GM12878 (cell line): ENCODE measurements around the gene SIL1.

ENCODE experiments used
- ATF7 ChIP-seq: fragments of 450-650 bp; IDR thresholded peaks from 2 replicates; pipeline ENCODE4 v1.6.1; 2016; ENCODE audit warnings: low read depth, mild to moderate bottlenecking
- CHD2 ChIP-seq: IDR thresholded peaks from 2 replicates; pipeline ENCODE4 v1.6.1; 2011; ENCODE audit warnings: low read depth, low read length, improper control_type of control experiment, borderline replicate concordance
- EP300 ChIP-seq, 2 experiments: fragments of 150-350 bp in 1 of 2; IDR thresholded peaks; 2 replicates each; pipeline ENCODE4 v1.6.1; 2011 to 2012; ENCODE audit warnings: low read depth in 2 of 2, low read length in 2 of 2, borderline replicate concordance in 1 of 2, improper control_type of control experiment in 1 of 2, inconsistent platforms in 1 of 2; ENCODE audit not compliant: control insufficient read depth in 1 of 2
- FOS ChIP-seq: IDR thresholded peaks from 3 replicates; pipeline ENCODE4 v1.6.1; 2011; ENCODE audit warnings: borderline replicate concordance; ENCODE audit not compliant: insufficient read length; ENCODE audit errors: extremely low read depth
- HDAC2 ChIP-seq: fragments of 200-600 bp; sonication (generic); IDR thresholded peaks from 2 replicates; pipeline ENCODE4 v1.6.1; 2017
- POLR2A ChIP-seq: IDR thresholded peaks from 2 replicates; pipeline ENCODE4 v1.6.1; 2011; ENCODE audit warnings: low read depth, mild to moderate bottlenecking, low read length
- RFX5 ChIP-seq: IDR thresholded peaks from 2 replicates; pipeline ENCODE4 v1.6.1; 2011; ENCODE audit warnings: low read depth, low read length, improper control_type of control experiment
- TCF12 ChIP-seq: IDR thresholded peaks from 2 replicates; pipeline ENCODE4 v1.6.1; 2011; ENCODE audit warnings: low read depth, mild to moderate bottlenecking, low read length
- TF ChIP-seq, protein P1 (sequence below): IDR thresholded peaks from 2 replicates; pipeline ENCODE4 v1.6.1; 2012; ENCODE audit warnings: mild to moderate bottlenecking, low read depth, low read length
- TF ChIP-seq, protein P2 (sequence below): IDR thresholded peaks from 2 replicates; pipeline ENCODE4 v1.6.1; 2011; ENCODE audit warnings: low read depth, low read length, improper control_type of control experiment, borderline replicate concordance
- TF ChIP-seq, protein P3 (sequence below): fragments of 450-650 bp; IDR thresholded peaks from 2 replicates; pipeline ENCODE4 v1.6.1; 2018; ENCODE audit warnings: mild to moderate bottlenecking, low read depth, moderate library complexity; ENCODE audit not compliant: partially characterized antibody

DNA sequence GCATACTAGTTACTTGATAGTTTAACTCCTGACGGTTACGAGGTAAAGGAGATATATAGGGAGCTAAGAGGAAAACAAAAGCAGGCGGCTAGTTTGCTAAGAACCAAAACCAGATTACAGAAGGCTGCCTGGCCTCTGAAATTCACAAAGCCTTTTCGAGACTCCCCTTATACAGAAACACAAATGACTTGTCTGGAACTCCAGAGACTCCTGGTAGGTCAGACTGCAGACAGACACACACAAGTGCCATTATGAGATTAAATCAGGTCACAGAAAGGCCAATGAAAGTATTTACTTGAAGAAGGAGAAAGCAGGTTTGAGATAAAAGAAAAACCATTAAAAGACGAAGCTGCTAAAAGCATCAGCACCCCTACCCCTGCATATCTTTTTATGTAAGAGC, 180.5 kb downstream of the SIL1 start:
- TF ChIP-seq TCF12 (no peak), HDAC2 (no peak), CHD2 (no peak), POLR2A (no peak), RFX5 (no peak), FOS (no peak), ATF7 (no peak), EP300 (IDR thresholded peaks at IDR 0.05; ENCODE audit: borderline replicate concordance in 1 of 2, control insufficient read depth in 1 of 2, low read depth in 2 of 2, low read length in 2 of 2) (no peak)
- TF ChIP-seq, protein P1, sequence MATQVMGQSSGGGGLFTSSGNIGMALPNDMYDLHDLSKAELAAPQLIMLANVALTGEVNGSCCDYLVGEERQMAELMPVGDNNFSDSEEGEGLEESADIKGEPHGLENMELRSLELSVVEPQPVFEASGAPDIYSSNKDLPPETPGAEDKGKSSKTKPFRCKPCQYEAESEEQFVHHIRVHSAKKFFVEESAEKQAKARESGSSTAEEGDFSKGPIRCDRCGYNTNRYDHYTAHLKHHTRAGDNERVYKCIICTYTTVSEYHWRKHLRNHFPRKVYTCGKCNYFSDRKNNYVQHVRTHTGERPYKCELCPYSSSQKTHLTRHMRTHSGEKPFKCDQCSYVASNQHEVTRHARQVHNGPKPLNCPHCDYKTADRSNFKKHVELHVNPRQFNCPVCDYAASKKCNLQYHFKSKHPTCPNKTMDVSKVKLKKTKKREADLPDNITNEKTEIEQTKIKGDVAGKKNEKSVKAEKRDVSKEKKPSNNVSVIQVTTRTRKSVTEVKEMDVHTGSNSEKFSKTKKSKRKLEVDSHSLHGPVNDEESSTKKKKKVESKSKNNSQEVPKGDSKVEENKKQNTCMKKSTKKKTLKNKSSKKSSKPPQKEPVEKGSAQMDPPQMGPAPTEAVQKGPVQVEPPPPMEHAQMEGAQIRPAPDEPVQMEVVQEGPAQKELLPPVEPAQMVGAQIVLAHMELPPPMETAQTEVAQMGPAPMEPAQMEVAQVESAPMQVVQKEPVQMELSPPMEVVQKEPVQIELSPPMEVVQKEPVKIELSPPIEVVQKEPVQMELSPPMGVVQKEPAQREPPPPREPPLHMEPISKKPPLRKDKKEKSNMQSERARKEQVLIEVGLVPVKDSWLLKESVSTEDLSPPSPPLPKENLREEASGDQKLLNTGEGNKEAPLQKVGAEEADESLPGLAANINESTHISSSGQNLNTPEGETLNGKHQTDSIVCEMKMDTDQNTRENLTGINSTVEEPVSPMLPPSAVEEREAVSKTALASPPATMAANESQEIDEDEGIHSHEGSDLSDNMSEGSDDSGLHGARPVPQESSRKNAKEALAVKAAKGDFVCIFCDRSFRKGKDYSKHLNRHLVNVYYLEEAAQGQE = no peak
- TF ChIP-seq, protein P2, sequence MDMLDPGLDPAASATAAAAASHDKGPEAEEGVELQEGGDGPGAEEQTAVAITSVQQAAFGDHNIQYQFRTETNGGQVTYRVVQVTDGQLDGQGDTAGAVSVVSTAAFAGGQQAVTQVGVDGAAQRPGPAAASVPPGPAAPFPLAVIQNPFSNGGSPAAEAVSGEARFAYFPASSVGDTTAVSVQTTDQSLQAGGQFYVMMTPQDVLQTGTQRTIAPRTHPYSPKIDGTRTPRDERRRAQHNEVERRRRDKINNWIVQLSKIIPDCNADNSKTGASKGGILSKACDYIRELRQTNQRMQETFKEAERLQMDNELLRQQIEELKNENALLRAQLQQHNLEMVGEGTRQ = no peak
- TF ChIP-seq, protein P3, sequence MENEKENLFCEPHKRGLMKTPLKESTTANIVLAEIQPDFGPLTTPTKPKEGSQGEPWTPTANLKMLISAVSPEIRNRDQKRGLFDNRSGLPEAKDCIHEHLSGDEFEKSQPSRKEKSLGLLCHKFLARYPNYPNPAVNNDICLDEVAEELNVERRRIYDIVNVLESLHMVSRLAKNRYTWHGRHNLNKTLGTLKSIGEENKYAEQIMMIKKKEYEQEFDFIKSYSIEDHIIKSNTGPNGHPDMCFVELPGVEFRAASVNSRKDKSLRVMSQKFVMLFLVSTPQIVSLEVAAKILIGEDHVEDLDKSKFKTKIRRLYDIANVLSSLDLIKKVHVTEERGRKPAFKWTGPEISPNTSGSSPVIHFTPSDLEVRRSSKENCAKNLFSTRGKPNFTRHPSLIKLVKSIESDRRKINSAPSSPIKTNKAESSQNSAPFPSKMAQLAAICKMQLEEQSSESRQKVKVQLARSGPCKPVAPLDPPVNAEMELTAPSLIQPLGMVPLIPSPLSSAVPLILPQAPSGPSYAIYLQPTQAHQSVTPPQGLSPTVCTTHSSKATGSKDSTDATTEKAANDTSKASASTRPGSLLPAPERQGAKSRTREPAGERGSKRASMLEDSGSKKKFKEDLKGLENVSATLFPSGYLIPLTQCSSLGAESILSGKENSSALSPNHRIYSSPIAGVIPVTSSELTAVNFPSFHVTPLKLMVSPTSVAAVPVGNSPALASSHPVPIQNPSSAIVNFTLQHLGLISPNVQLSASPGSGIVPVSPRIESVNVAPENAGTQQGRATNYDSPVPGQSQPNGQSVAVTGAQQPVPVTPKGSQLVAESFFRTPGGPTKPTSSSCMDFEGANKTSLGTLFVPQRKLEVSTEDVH = no peak
